Testis (tissue), 2 donors: ENCODE data around the gene PDE4B.

Source experiments
- CTCF ChIP-seq, 3 experiments: fragments of 450-650 bp in 2 of 3; fragments of 200-600 bp in 1 of 3; sonication (generic) in 1 of 3; IDR thresholded peaks; one replicate each; pipeline ENCODE4 v1.5.1; 2016 to 2019; ENCODE audit warnings: antibody characterized with exemption in 3 of 3, mild to moderate bottlenecking in 2 of 3, moderate library complexity in 1 of 3
- POLR2A ChIP-seq: fragments of 450-650 bp; IDR thresholded peaks from one replicate; pipeline ENCODE4 v1.6.1; 2017; ENCODE audit warnings: antibody characterized with exemption, mild to moderate bottlenecking, moderate library complexity

- TF ChIP-seq CTCF (IDR thresholded peaks at IDR 0.05) (no peak), POLR2A (no peak)
These were observed 578.7 kb downstream of the PDE4B start for GRCh38 chr1:66371233-66372005.
